Measurements from ENCODE around the gene NKAIN2. TPM values are rescaled to one million over a fixed set of nuclear protein-coding genes. Genes with fewer than 3 reads are reported as not detected.

Gene NKAIN2
- total and polyA plus RNA-seq, 12 donors = 0.07 to 3.0 (median 0.28) TPM; not detected in 1

- peaks cover 0 to 12% (median 3%) of the 10 kb centered on the region in 11 donors for H3K9me3 ChIP-seq
- ATAC-seq (no peak), DNase-seq (no peak)
- no peak for TF ChIP-seq CTCF (IDR thresholded peaks at IDR 0.05)
- no peak overlapping the region for H3K27ac ChIP-seq
- 85 to 94% methylated on average over 1 of the region's 1 CpG for WGBS, 2 donors
- no peaks in the 10 kb centered on the region for H3K27me3 ChIP-seq
- no peaks in the 10 kb centered on the region for H3K36me3 ChIP-seq
- H3K4me1 ChIP-seq = no peaks in the 10 kb centered on the region
- intact Hi-C loops (cut with DNase I) = no loop called here
- H3K4me3 ChIP-seq = no peak overlapping the region
Measured at GRCh38 chr6:124467366-124467765, 663.7 kb downstream of the NKAIN2 start.

GRCh38 chr6:124470803-124471202 is 667.1 kb downstream of the NKAIN2 start:
- no peak for ATAC-seq
- no peak for TF ChIP-seq CTCF (IDR thresholded peaks at IDR 0.05)
- intact Hi-C loops (cut with DNase I) = no loop called here
- Histone ChIP-seq H3K4me1 (no peaks in the 10 kb centered on the region), H3K9me3 (no peaks in the 10 kb centered on the region), H3K36me3 (no peaks in the 10 kb centered on the region), H3K27ac (no peak overlapping the region), H3K27me3 (no peaks in the 10 kb centered on the region), H3K4me3 (no peak overlapping the region)
- DNase-seq = no peak

- H3K36me3 ChIP-seq = no peaks in the 10 kb centered on the region
- intact Hi-C loops (cut with DNase I) = no loop called here
- ATAC-seq = no peak
- no peaks in the 10 kb centered on the region for H3K9me3 ChIP-seq
- no peak for DNase-seq
- 58 to 60% methylated on average over 1 of the region's 1 CpG for WGBS, 2 donors
- no peak overlapping the region for H3K27ac ChIP-seq
- H3K27me3 ChIP-seq = no peaks in the 10 kb centered on the region
- no peak overlapping the region for H3K4me3 ChIP-seq
- no peak for TF ChIP-seq CTCF (IDR thresholded peaks at IDR 0.05)
- H3K4me1 ChIP-seq = no peaks in the 10 kb centered on the region
Measured at GRCh38 chr6:124475176-124475575, 671.5 kb downstream of the NKAIN2 start.

GRCh38 chr6:124478906-124479305 is 675.2 kb downstream of the NKAIN2 start:
- no peak for TF ChIP-seq CTCF (IDR thresholded peaks at IDR 0.05)
- Histone ChIP-seq H3K36me3 (no peaks in the 10 kb centered on the region), H3K4me1 (no peaks in the 10 kb centered on the region), H3K4me3 (no peak overlapping the region), H3K9me3 (no peaks in the 10 kb centered on the region), H3K27ac (no peak overlapping the region), H3K27me3 (no peaks in the 10 kb centered on the region)
- WGBS, 2 donors = 87 to 93% methylated on average over 2 of the region's 2 CpGs
- DNase-seq (no peak), ATAC-seq (no peak)
- intact Hi-C loops (cut with DNase I) = no loop called here

GRCh38 chr6:124479991-124480430 is 676.3 kb downstream of the NKAIN2 start:
- 42 to 51% methylated on average over 1 of the region's 1 CpG for WGBS, 2 donors
- Histone ChIP-seq H3K4me1 (no peaks in the 10 kb centered on the region), H3K4me3 (no peak overlapping the region), H3K27ac (no peak overlapping the region), H3K9me3 (no peaks in the 10 kb centered on the region), H3K27me3 (no peaks in the 10 kb centered on the region), H3K36me3 (no peaks in the 10 kb centered on the region)
- intact Hi-C loops (cut with DNase I) = no loop called here
- TF ChIP-seq CTCF (IDR thresholded peaks at IDR 0.05) = no peak
- DNase-seq (no peak), ATAC-seq (no peak)

All from heart right ventricle (tissue), 16 donors.